Measurements from ENCODE around the gene HBQ1. TPM values are rescaled to one million over a fixed set of nuclear protein-coding genes. Genes with fewer than 3 reads are reported as not detected.
"Not testable (repeated sequence)": the region's sequence is repeated elsewhere in the genome, so short reads cannot be mapped to it uniquely, and the experiment has no call there.

The HBQ1 gene
- total RNA-seq, 1 experiment from 2014 or later: not detected

DNA sequence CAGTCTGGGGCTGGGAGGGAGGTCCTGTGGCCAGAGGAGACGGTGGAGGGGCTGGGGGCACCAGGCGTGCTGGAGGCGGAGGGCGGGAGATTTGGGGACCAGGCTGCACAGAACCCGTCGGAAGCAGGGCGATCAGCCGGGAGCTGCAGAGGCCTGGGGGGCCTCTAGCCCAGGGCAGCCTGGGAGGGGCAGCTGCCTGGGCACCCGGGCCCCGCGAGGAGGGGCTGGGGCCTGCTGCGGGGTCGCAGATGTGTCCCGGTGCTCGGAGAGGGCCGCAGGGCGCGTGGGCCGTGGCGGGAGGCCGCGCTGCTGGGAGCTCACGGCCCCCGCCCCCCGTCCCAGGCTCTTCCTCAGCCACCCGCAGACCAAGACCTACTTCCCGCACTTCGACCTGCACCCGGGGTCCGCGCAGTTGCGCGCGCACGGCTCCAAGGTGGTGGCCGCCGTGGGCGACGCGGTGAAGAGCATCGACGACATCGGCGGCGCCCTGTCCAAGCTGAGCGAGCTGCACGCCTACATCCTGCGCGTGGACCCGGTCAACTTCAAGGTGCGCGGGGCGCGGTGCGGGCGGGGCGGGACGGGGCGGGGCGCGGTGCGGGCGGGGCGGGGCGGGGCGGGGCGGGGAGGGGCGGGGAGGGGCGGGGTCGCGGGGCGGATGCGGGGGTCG lies 26.6 kb upstream of the HBQ1 start:
- BruUV-seq (replicated peaks); H3K27me3 ChIP-seq (ENCODE audit: insufficient read depth, low read length); H3K4me1 ChIP-seq (ENCODE audit: control insufficient read depth in 1 of 2, insufficient read depth in 2 of 2, low read length in 2 of 2); POLR2A ChIA-PET; H3K27ac ChIP-seq (ENCODE audit: low read depth, low read length); H3K79me2 ChIP-seq (ENCODE audit: insufficient read depth, low read length); H3K36me3 ChIP-seq (ENCODE audit: control insufficient read depth in 1 of 2, insufficient read depth in 2 of 2, low read length in 2 of 2); H4K20me1 ChIP-seq (ENCODE audit: insufficient read depth); DNase-seq (ENCODE audit: low read depth, low spot score); H2AFZ ChIP-seq (ENCODE audit: low read depth, low read length, poor library complexity, severe bottlenecking); H3K4me3 ChIP-seq (replicated peaks in 1 of 2; ENCODE audit: low read depth in 1 of 2, low read length in 2 of 2); RAD21 ChIA-PET (ENCODE audit: low non-redundant PET in 1 of 2, low total read pairs in 2 of 2, uncharacterized antibody in 2 of 2, unreplicated experiment in 2 of 2); H3K9me2 ChIP-seq (ENCODE audit: insufficient read depth); H3K9me3 ChIP-seq (ENCODE audit: control insufficient read depth in 1 of 2, insufficient read depth in 1 of 2, low read depth in 1 of 2, low read length in 2 of 2); intact Hi-C loops (cut with micrococcal nuclease); CTCF ChIA-PET; H3K4me2 ChIP-seq (ENCODE audit: low read length); H3K9ac ChIP-seq (ENCODE audit: low read length): not testable (repeated sequence)
- peak; percentile 42 for ATAC-seq

DNA sequence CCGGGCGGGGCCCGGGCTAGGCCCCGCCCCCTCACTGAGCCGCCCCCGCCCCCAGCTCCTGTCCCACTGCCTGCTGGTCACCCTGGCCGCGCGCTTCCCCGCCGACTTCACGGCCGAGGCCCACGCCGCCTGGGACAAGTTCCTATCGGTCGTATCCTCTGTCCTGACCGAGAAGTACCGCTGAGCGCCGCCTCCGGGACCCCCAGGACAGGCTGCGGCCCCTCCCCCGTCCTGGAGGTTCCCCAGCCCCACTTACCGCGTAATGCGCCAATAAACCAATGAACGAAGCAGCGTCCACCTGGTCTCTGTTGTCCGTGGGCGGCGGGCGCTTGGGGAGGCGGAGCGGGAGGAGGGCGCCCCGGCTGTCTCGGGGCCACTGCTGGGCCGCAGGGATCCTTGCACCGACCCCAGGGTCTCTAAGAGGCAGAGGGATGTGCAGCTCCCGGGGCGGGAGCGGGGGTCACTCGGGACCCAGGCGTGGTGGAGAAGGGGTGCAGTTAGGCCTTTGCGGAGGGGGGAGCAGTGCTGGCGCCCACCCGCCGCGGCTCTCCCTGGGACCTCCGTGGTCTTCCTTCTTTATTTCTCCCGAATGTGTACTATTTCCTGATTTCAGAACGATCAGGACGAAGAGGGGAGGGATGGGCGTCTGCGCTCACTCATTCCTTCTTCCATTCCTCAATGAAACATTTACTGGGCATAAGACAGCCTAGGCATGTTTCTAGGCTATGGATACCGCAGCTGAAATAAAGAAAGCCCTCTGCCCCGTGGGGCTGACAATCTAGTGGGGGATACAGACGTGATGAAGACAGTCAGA lies 25.8 kb upstream of the HBQ1 start:
- TF ChIP-seq RAD21 (IDR thresholded peaks at IDR 0.05; ENCODE audit: low read depth) (no peak), ZFX (IDR thresholded peaks at IDR 0.05) (no peak), CBX3 (IDR thresholded peaks at IDR 0.05; ENCODE audit: low read depth) (no peak)
- TF ChIP-seq, protein P1, sequence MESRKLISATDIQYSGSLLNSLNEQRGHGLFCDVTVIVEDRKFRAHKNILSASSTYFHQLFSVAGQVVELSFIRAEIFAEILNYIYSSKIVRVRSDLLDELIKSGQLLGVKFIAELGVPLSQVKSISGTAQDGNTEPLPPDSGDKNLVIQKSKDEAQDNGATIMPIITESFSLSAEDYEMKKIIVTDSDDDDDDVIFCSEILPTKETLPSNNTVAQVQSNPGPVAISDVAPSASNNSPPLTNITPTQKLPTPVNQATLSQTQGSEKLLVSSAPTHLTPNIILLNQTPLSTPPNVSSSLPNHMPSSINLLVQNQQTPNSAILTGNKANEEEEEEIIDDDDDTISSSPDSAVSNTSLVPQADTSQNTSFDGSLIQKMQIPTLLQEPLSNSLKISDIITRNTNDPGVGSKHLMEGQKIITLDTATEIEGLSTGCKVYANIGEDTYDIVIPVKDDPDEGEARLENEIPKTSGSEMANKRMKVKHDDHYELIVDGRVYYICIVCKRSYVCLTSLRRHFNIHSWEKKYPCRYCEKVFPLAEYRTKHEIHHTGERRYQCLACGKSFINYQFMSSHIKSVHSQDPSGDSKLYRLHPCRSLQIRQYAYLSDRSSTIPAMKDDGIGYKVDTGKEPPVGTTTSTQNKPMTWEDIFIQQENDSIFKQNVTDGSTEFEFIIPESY (IDR thresholded peaks at IDR 0.05; ENCODE audit: extremely low read depth, insufficient replicate concordance, low read length): no peak
- Histone ChIP-seq H4K20me1 (ENCODE audit: insufficient read depth) (no peaks in the 10 kb centered on the region), H3K4me1 (ENCODE audit: control insufficient read depth in 1 of 2, insufficient read depth in 2 of 2, low read length in 2 of 2) (peaks cover 5 to 9% of the 10 kb centered on the region in 2 experiments; a peak in 3 of 4 replicates), H3K9ac (ENCODE audit: low read length) (peak overlapping the region; percentile 35), H3K9me3 (ENCODE audit: control insufficient read depth in 1 of 2, insufficient read depth in 1 of 2, low read depth in 1 of 2, low read length in 2 of 2) (no peaks in the 10 kb centered on the region), H3K36me3 (ENCODE audit: control insufficient read depth in 1 of 2, insufficient read depth in 2 of 2, low read length in 2 of 2) (no peaks in the 10 kb centered on the region), H3K27ac (ENCODE audit: low read depth, low read length) (no peak overlapping the region), H3K79me2 (ENCODE audit: insufficient read depth, low read length) (no peaks in the 10 kb centered on the region), H3K4me2 (ENCODE audit: low read length) (peak overlapping the region; percentile 88), H2AFZ (ENCODE audit: low read depth, low read length, poor library complexity, severe bottlenecking) (no peak overlapping the region), H3K9me2 (ENCODE audit: insufficient read depth) (no peaks in the 10 kb centered on the region), H3K27me3 (ENCODE audit: insufficient read depth, low read length) (no peaks in the 10 kb centered on the region), H3K4me3 (replicated peaks in 1 of 2; ENCODE audit: low read depth in 1 of 2, low read length in 2 of 2) (peak overlapping the region; percentile 35 to 52)
- POLR2A ChIA-PET: no interaction called here
- intact Hi-C loops (cut with micrococcal nuclease): no loop called here
- RAD21 ChIA-PET (ENCODE audit: low non-redundant PET in 1 of 2, low total read pairs in 2 of 2, uncharacterized antibody in 2 of 2, unreplicated experiment in 2 of 2): no interaction called here
- no peak for DNase-seq (ENCODE audit: low read depth, low spot score)
- BruUV-seq (replicated peaks): no TSS peak
- peak; percentile 80 for ATAC-seq
- CTCF ChIA-PET: no interaction called here

All from HCT116 (cell line).